MM.1S (cell line): ENCODE results near the gene CCDC85B.
A peak's percentile ranks its signal among the peaks of the same experiment; 100 is the strongest.

Experiments
- DNase-seq: peaks from one replicate; pipeline ENCODE4 v3.0.0-alpha.2; 2015
- H2AFZ ChIP-seq: fragments of 300-600 bp; sonication (generic); 2 replicates; pipeline ENCODE4 v1.6.0; 2016; ENCODE audit warnings: antibody characterized with exemption, low read length
- H3F3A ChIP-seq: fragments of 300-600 bp; sonication (generic); 2 replicates; pipeline ENCODE4 v1.6.1; 2016; ENCODE audit warnings: mild to moderate bottlenecking, antibody characterized with exemption, low read length, moderate library complexity, mixed read lengths; ENCODE audit not compliant: insufficient read depth
- H3K27ac ChIP-seq: fragments of 300-600 bp; sonication (generic); 2 replicates; pipeline ENCODE4 v1.5.1; 2016; ENCODE audit warnings: mild to moderate bottlenecking, low read length
- H3K27me3 ChIP-seq: fragments of 300-600 bp; sonication (generic); replicated peaks from 2 replicates; pipeline ENCODE4 v1.6.0; 2016; ENCODE audit warnings: low read length; ENCODE audit not compliant: insufficient read depth
- H3K36me3 ChIP-seq: fragments of 300-600 bp; sonication (generic); replicated peaks from 2 replicates; pipeline ENCODE4 v1.6.1; 2016; ENCODE audit warnings: mild to moderate bottlenecking, low read length, mixed read lengths; ENCODE audit not compliant: insufficient read depth
- H3K4me1 ChIP-seq: fragments of 300-600 bp; sonication (generic); 2 replicates; pipeline ENCODE4 v1.6.1; 2016; ENCODE audit warnings: low read length, mixed read lengths
- H3K4me2 ChIP-seq: fragments of 300-600 bp; sonication (generic); 2 replicates; pipeline ENCODE4 v1.6.0; 2016; ENCODE audit warnings: low read depth, low read length
- H3K4me3 ChIP-seq: fragments of 300-600 bp; sonication (generic); 2 replicates; pipeline ENCODE4 v1.5.1; 2016; ENCODE audit warnings: low read length, mixed read lengths
- H3K79me2 ChIP-seq: fragments of 300-600 bp; sonication (generic); 2 replicates; pipeline ENCODE4 v1.6.1; 2016; ENCODE audit warnings: mixed run types, low read length, mixed read lengths
- H3K9ac ChIP-seq: fragments of 300-600 bp; sonication (generic); 2 replicates; pipeline ENCODE4 v1.6.1; 2016; ENCODE audit warnings: low read length, mixed read lengths
- H3K9me2 ChIP-seq: fragments of 300-600 bp; sonication (generic); replicated peaks from 2 replicates; pipeline ENCODE4 v1.6.1; 2016; ENCODE audit warnings: mild to moderate bottlenecking, low read length, mixed read lengths; ENCODE audit not compliant: insufficient read depth
- H3K9me3 ChIP-seq: fragments of 300-600 bp; sonication (generic); replicated peaks from 2 replicates; pipeline ENCODE4 v1.6.1; 2016; ENCODE audit warnings: mild to moderate bottlenecking, low read length, mixed read lengths; ENCODE audit not compliant: insufficient read depth
- H4K20me1 ChIP-seq: fragments of 300-600 bp; sonication (generic); 2 replicates; pipeline ENCODE4 v1.6.1; 2016; ENCODE audit warnings: mild to moderate bottlenecking, low read length, moderate library complexity, mixed read lengths; ENCODE audit not compliant: insufficient read depth
- EZH2 ChIP-seq: fragments of 300-600 bp; sonication (generic); optimal IDR thresholded peaks from 2 replicates; pipeline ENCODE3; 2017; ENCODE audit warnings: low read depth, mild to moderate bottlenecking, antibody characterized with exemption, low read length, mixed read lengths
- EZH2phosphoT487 ChIP-seq: fragments of 300-600 bp; sonication (generic); IDR thresholded peaks from 2 replicates; pipeline ENCODE4 v1.6.1; 2018; ENCODE audit warnings: antibody characterized with exemption, low read length
- TF ChIP-seq, protein P1 (sequence below): fragments of 300-600 bp; sonication (generic); IDR thresholded peaks from 2 replicates; pipeline ENCODE4 v1.5.1; 2016; ENCODE audit warnings: antibody characterized with exemption, low read length, mixed read lengths

The CCDC85B gene

DNA sequence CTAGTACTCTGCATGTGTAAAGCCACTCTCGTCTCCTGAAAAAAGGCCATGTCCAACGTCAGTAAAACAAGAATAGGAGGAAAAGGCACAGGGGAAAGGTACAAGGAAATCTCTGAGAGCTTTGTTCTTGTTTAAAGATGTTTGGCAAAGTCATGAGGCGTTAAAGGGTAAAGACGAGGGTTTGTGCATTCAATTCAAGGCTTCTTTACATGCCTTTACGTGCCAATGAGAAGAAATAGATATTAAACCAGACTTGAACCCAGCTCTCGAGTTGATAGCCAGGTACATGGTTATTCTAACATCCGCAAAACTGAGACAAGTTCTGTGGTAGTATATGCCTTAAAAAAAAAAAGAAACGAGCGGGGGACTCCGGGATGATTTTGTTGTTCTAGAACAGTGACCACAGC is 31.8 kb upstream of the CCDC85B start:
- no peaks in the 10 kb centered on the region for H3K9me3 ChIP-seq
- peak overlapping the region; percentile 86; the same call in 1 of the 2 replicates for H3K27ac ChIP-seq
- H4K20me1 ChIP-seq = peaks cover 28% of the 10 kb centered on the region
- no peaks in the 10 kb centered on the region for H3K9me2 ChIP-seq
- H3K27me3 ChIP-seq = no peaks in the 10 kb centered on the region
- peaks cover 53% of the 10 kb centered on the region for H3F3A ChIP-seq
- H3K79me2 ChIP-seq = peaks cover 70% of the 10 kb centered on the region
- H3K4me1 ChIP-seq = peaks cover 16% of the 10 kb centered on the region
- H3K4me2 ChIP-seq = peak overlapping the region; percentile 96
- peaks cover 29% of the 10 kb centered on the region for H3K36me3 ChIP-seq
- H3K4me3 ChIP-seq = peak overlapping the region; percentile 99
- DNase-seq = no peak
- TF ChIP-seq, protein P1, sequence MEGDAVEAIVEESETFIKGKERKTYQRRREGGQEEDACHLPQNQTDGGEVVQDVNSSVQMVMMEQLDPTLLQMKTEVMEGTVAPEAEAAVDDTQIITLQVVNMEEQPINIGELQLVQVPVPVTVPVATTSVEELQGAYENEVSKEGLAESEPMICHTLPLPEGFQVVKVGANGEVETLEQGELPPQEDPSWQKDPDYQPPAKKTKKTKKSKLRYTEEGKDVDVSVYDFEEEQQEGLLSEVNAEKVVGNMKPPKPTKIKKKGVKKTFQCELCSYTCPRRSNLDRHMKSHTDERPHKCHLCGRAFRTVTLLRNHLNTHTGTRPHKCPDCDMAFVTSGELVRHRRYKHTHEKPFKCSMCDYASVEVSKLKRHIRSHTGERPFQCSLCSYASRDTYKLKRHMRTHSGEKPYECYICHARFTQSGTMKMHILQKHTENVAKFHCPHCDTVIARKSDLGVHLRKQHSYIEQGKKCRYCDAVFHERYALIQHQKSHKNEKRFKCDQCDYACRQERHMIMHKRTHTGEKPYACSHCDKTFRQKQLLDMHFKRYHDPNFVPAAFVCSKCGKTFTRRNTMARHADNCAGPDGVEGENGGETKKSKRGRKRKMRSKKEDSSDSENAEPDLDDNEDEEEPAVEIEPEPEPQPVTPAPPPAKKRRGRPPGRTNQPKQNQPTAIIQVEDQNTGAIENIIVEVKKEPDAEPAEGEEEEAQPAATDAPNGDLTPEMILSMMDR = no peak
- TF ChIP-seq EZH2phosphoT487 = no peak
- peak overlapping the region; percentile 90 for H2AFZ ChIP-seq
- H3K9ac ChIP-seq = peak overlapping the region; percentile 93; the same call in 1 of the 2 replicates

DNA sequence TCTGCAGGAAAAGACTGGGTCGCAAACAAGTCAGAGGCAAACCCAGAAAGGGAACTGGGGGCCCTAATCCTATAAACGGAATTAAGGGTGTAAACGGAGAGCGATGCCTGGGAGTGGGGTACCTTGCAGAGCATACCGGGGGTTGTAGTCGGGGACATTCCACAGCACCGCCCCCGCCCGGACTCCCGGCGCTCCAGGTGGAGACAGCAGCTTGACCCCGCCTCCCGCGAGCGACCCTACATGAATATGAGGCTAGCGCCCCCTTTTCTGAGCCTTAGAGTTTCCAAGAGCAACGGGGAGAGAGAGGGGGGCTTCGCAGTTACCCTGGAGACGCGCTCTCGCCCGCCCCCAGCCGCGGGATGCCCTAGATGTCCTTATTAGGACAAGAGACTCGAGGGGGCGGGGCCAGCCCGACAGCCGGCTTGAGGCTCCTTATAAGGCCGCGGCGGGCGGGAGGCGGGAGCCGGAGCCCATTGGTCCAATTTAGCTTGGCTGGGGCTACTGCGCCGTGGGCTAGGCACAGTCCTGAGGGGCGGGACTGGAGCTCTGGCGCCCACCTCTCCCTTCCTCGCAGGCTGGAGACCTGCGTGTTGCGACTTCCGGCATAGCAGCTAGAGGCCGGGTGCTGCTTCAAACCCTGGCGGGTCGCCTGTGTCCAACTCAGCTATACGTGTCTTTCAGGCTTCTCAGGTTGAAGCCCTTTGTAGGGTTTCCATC is 31.2 kb upstream of the CCDC85B start:
- Histone ChIP-seq H3K27ac (peak overlapping the region; percentile 86), H3F3A (peaks cover 47% of the 10 kb centered on the region), H3K9me2 (no peaks in the 10 kb centered on the region), H3K36me3 (peaks cover 23% of the 10 kb centered on the region), H3K4me3 (peak overlapping the region; percentile 99), H3K27me3 (no peaks in the 10 kb centered on the region), H2AFZ (peak overlapping the region; percentile 90), H4K20me1 (peaks cover 25% of the 10 kb centered on the region), H3K4me2 (peak overlapping the region; percentile 96), H3K79me2 (peaks cover 65% of the 10 kb centered on the region), H3K9me3 (no peaks in the 10 kb centered on the region), H3K4me1 (peaks cover 16% of the 10 kb centered on the region), H3K9ac (peak overlapping the region; percentile 93)
- no peak for TF ChIP-seq EZH2
- TF ChIP-seq, protein P1 = peak; percentile 12; the same call in 1 of the 2 replicates
- peak; percentile 99 for DNase-seq

DNA sequence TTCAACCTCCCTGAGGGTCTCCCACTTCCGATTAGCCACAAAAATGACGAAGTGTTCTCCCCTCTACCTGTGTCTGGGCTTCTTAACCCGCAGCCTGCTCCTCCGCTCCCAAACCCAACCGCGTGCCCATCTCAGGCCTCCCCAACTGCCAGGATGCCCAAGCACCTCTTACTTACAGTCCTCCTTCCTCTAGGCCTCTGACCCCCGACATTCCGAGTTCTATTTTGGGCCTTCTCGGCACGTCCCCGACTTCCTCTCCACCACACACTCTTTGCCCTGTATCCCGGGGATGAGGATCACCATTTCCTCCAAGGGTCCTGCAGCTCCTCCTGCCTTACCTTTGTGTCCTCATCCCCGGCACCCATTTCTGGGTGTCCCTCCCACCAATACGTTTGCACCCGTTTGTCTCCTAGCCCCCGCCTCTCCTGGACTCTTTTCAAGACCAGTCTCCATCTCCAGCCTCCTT is 30.6 kb upstream of the CCDC85B start:
- peaks cover 42% of the 10 kb centered on the region for H3F3A ChIP-seq
- H2AFZ ChIP-seq = peak overlapping the region; percentile 67
- peaks cover 16% of the 10 kb centered on the region for H3K4me1 ChIP-seq
- H3K27ac ChIP-seq = peak overlapping the region; percentile 86
- TF ChIP-seq EZH2phosphoT487 (no peak), EZH2 (no peak)
- TF ChIP-seq, protein P1 = no peak
- peak; percentile 55 for DNase-seq
- H3K36me3 ChIP-seq = peaks cover 17% of the 10 kb centered on the region
- no peaks in the 10 kb centered on the region for H3K27me3 ChIP-seq
- H3K9ac ChIP-seq = peak overlapping the region; percentile 93
- peaks cover 59% of the 10 kb centered on the region for H3K79me2 ChIP-seq
- H4K20me1 ChIP-seq = peaks cover 20% of the 10 kb centered on the region
- H3K4me3 ChIP-seq = peak overlapping the region; percentile 99
- no peaks in the 10 kb centered on the region for H3K9me2 ChIP-seq
- no peaks in the 10 kb centered on the region for H3K9me3 ChIP-seq
- H3K4me2 ChIP-seq = peak overlapping the region; percentile 96
